Activated gamma-delta T cell treated with anti-CD3 and anti-CD28 coated beads, Interleukin-2, amount 50 U/mL, for 16 hours (primary cell): ENCODE measurements around the gene RNF208.
"Not testable (repeated sequence)": the region's sequence is repeated elsewhere in the genome, so short reads cannot be mapped to it uniquely, and the experiment has no call there.

Experiments used
- DNase-seq: peaks from one replicate; pipeline ENCODE4 v3.0.0-alpha.2; 2020; ENCODE audit warnings: low read depth

The RNF208 gene

DNA sequence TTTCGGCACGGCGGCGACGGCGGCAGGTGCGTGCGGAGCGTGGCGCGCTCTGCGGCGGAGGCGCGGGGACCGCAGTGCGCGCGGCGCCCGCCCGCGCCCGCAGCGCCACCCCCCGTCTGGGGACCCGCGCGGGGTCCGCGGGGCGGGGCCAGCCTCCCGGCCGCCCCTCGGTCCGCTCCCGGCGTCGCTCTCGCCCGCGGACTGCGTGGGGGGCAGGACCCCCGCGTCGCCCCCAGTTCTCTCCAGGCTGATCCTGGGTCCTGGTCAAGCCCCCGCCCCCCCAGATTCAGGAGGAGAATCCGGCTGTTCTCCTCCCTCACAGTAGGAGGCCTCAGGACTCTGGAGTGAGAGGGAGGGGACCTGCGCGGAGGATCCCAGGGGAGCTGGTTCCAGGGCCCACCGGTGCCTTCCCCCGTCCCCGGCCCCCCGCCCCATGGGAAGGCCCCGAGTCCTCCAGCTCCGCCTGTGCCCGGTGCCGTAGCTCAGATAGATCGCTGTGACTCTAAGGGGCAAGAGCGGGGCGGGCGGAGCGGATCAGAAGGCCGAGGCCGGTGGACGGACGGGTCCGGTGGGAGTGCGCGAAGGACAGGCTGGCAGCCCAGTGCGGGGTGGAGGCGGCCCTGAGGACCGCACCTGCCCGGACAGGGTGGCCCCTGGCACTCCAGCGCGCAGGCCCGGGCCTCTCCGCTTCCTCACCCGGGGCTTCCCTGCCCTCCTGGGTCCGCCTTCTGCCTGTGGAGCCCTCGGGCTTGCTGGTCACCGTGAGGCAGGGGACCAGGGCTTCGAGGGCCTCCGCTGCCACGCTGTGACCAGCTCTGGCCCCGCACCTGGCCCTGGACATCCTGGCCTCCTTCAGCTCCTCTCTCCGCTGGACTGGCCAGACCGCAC is at the start of gene RNF208:
Gene RNF208 (minus strand): TSS at position 51 of the 888 bp plus-strand sequence. CDS start 1,028 bp downstream, outside the sequence.
- DNase-seq, result no peak

- DNase-seq, result no peak
Observed at GRCh38 chr9:137271696-137272076, 49.6 kb upstream of the RNF208 start.

DNA sequence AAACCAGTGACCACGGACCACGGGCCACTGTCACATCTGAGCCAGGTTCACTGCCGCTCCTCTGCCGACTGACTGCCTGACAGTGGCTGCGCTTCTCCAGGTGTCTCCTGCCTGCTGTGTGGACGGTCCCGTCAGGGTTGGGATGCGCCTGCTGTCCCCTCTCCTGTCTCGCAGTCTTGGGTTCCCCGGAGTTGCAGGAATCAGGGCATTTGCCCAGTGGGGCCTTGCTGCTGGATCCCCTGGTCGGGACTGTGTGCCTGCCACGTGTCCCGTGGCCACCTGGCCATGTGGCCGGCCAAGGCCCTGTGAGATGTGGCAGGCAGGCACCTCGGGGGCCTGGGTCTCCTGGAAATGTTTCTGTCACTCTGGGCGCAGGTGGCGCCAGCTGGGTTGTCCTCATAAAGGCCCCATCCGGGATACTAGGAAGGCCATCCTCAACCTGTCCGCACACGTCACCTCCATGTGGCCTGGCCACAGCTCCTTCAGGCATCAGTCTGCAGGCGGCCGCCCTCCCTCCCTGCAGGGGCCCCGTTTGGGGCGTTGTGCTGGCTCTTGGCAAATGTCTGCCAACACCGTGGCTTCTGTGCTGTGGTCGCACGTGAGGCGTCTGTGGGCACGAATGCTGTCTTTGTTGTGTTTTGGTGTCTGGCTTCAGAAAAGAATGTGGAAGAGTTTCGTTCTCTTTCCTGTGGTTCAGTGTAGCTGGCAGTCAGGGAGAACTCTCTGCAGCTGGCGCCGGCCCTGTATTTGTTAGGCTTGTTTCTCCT is 49.1 kb upstream of the RNF208 start:
- no peak for DNase-seq

GRCh38 chr9:137269231-137269772 is 47.3 kb upstream of the RNF208 start:
- no peak for DNase-seq

GRCh38 chr9:137268538-137269201 is 46.6 kb upstream of the RNF208 start:
- no peak for DNase-seq

- no peak for DNase-seq
Observed at GRCh38 chr9:137267933-137268355, 45.9 kb upstream of the RNF208 start.

DNA sequence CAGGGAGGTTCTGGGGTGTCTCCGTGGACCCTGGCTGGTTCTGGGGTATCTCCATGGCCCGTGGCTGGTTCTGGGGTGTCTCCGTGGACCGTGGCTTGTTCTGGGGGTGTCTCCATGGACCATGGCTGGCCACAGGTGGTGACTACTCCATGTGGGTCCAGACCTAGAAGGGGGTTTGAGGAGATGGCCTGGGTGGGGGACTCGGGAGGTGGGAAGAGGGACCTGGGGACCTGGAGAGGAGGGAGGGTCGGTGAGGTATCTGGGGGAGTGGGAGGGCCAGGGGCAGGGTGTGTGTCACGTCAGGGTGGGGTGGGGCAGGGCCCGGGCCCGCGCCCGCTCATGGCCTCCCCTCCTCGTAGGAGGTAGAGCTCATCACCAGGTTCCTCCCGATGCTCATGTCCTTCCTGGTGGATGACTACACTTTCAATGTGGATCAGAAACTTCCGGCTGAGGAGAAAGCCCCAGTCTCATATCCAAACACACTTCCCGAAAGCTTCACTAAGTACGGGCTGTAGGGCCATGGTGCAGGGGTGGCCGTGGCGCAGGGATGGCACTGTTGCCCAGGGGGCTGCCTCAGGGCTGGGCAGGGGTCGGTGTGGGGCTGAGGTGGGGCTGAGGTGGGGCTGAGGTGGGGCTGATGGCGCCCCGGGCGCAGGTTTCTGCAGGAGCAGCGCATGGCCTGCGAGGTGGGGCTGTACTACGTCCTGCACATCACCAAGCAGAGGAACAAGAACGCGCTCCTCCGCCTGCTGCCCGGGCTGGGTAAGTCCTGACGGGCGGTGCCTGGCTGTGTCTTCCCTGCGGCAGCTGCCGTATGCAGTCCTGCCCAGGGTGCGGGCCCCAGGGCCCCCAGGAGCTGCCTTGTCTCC is 44.8 kb upstream of the RNF208 start:
- DNase-seq, result no peak

- DNase-seq, result no peak
Observed at GRCh38 chr9:137266162-137266527, 44.1 kb upstream of the RNF208 start.

GRCh38 chr9:137265496-137266161 is 43.6 kb upstream of the RNF208 start:
- no peak for DNase-seq

GRCh38 chr9:137264067-137264466 is 42.0 kb upstream of the RNF208 start:
- no peak for DNase-seq

- DNase-seq, result no peak
Observed at GRCh38 chr9:137263506-137263905, 41.5 kb upstream of the RNF208 start.

- DNase-seq, result no peak
Observed at GRCh38 chr9:137262909-137263285, 40.9 kb upstream of the RNF208 start.

- DNase-seq, result not testable (repeated sequence)
Observed at GRCh38 chr9:137262173-137262908, 40.3 kb upstream of the RNF208 start.

- no peak for DNase-seq
Observed at GRCh38 chr9:137256856-137257255, 34.8 kb upstream of the RNF208 start.

DNA sequence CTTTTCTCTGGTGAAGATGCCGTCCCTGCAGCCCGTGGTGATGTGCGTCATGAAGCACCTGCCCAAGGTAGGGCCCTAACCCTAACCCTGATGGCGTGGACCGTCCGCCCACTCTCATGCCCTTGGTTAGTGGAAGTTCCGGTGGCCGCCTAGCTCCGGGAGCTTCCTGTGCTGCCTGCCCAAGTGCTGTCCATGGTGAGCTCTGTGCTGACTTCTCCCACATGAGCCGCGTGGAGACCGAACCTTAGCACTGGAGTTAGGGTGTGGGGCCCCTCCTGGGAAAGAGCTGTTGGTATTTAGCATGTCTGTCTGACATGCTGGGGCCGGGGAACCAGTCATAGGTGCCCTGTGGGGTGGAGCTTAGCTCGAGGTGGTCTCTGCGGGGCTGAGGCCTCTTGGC is 34.3 kb upstream of the RNF208 start:
- DNase-seq, result no peak

GRCh38 chr9:137255448-137256114 is 33.5 kb upstream of the RNF208 start:
- DNase-seq, result no peak

GRCh38 chr9:137254624-137255447 is 32.8 kb upstream of the RNF208 start, which contains the start of gene NELFB:
TSS of gene NELFB (plus strand) at chr9:137255327.
- peak; percentile 91 for DNase-seq
